ENCODE results near the gene TRIO.

GRCh38 chr5:14386884-14387624 lies 243.9 kb downstream of the TRIO start:
- TF ChIP-seq CTCF (IDR thresholded peaks at IDR 0.05): no peak
- no peak for TF ChIP-seq POLR2A (IDR thresholded peaks at IDR 0.05)
